SU-DHL-6 (cell line): ENCODE results near the gene GPX8.
A peak's percentile ranks its signal among the peaks of the same experiment; 100 is the strongest.

Experiments used
- H2AFZ ChIP-seq: fragments of 200-600 bp; sonication (generic); 2 replicates; pipeline ENCODE4 v1.6.1; 2014; ENCODE audit warnings: low read depth, mild to moderate bottlenecking, moderate library complexity, mixed read lengths, antibody characterized with exemption, low read length; ENCODE audit not compliant: severe bottlenecking
- H3F3A ChIP-seq: fragments of 200-600 bp; shearing (Covaris generic); 2 replicates; pipeline ENCODE4 v1.6.0; 2016; ENCODE audit warnings: antibody characterized with exemption, mild to moderate bottlenecking; ENCODE audit not compliant: insufficient read depth
- H3K27ac ChIP-seq: fragments of 200-600 bp; sonication (generic); 2 replicates; pipeline ENCODE4 v1.5.1; 2016; ENCODE audit warnings: low read depth, mild to moderate bottlenecking, low read length, moderate library complexity, mixed read lengths
- H3K27me3 ChIP-seq: fragments of 200-600 bp; sonication (generic), shearing (Covaris generic); 2 replicates; pipeline ENCODE4 v1.6.0; 2014; ENCODE audit warnings: mild to moderate bottlenecking, low read length
- H3K36me3 ChIP-seq: fragments of 200-600 bp; sonication (generic); 2 replicates; pipeline ENCODE4 v1.6.1; 2014; ENCODE audit warnings: mild to moderate bottlenecking, low read length, mixed read lengths
- H3K4me2 ChIP-seq: fragments of 300-600, 200-600 bp; shearing (Covaris generic), sonication (generic); 2 replicates; pipeline ENCODE4 v1.6.0; 2014; ENCODE audit warnings: low read length, low read depth, mild to moderate bottlenecking; ENCODE audit not compliant: poor library complexity, severe bottlenecking
- H3K4me3 ChIP-seq: fragments of 200-600 bp; sonication (generic); 2 replicates; pipeline ENCODE4 v1.5.1; 2014; ENCODE audit warnings: antibody characterized with exemption, low read length, mild to moderate bottlenecking, mixed read lengths; ENCODE audit not compliant: insufficient read depth, poor library complexity, severe bottlenecking
- H3K79me2 ChIP-seq: fragments of 200-600 bp; sonication (generic); 2 replicates; pipeline ENCODE4 v1.6.1; 2014; ENCODE audit warnings: mild to moderate bottlenecking, low read length, moderate library complexity; ENCODE audit not compliant: insufficient read depth
- H3K9ac ChIP-seq: fragments of 200-600 bp; sonication (generic); 2 replicates; pipeline ENCODE4 v1.7.0; 2014; ENCODE audit warnings: mild to moderate bottlenecking, low read length
- H3K9me2 ChIP-seq: fragments of 200-600 bp; sonication (generic); replicated peaks from 2 replicates; pipeline ENCODE4 v1.6.1; 2014; ENCODE audit warnings: low read length; ENCODE audit not compliant: insufficient read depth
- H3K9me3 ChIP-seq: fragments of 200-600 bp; sonication (generic); 2 replicates; pipeline ENCODE4 v1.6.1; 2014; ENCODE audit warnings: low read length, mixed read lengths; ENCODE audit not compliant: insufficient read depth
- H4K20me1 ChIP-seq: fragments of 200-600 bp; sonication (generic); 2 replicates; pipeline ENCODE4 v1.6.1; 2014; ENCODE audit warnings: low read depth, mild to moderate bottlenecking, antibody characterized with exemption, low read length, moderate library complexity, mixed read lengths
- EZH2phosphoT487 ChIP-seq: fragments of 200-600 bp; sonication (generic), shearing (Covaris generic); conservative IDR thresholded peaks from 2 replicates; pipeline ENCODE4 v1.6.1; 2018; ENCODE audit warnings: mild to moderate bottlenecking, antibody characterized with exemption, low read length, moderate library complexity, mixed read lengths
- TF ChIP-seq, protein P1 (sequence below): fragments of 200-600 bp; sonication (generic); IDR thresholded peaks from one replicate; pipeline ENCODE4 v1.5.1; 2017; ENCODE audit warnings: antibody characterized with exemption, mild to moderate bottlenecking, low read length, moderate library complexity; ENCODE audit not compliant: insufficient read depth, poor library complexity, severe bottlenecking

GPX8 gene, protein sequence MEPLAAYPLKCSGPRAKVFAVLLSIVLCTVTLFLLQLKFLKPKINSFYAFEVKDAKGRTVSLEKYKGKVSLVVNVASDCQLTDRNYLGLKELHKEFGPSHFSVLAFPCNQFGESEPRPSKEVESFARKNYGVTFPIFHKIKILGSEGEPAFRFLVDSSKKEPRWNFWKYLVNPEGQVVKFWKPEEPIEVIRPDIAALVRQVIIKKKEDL

DNA sequence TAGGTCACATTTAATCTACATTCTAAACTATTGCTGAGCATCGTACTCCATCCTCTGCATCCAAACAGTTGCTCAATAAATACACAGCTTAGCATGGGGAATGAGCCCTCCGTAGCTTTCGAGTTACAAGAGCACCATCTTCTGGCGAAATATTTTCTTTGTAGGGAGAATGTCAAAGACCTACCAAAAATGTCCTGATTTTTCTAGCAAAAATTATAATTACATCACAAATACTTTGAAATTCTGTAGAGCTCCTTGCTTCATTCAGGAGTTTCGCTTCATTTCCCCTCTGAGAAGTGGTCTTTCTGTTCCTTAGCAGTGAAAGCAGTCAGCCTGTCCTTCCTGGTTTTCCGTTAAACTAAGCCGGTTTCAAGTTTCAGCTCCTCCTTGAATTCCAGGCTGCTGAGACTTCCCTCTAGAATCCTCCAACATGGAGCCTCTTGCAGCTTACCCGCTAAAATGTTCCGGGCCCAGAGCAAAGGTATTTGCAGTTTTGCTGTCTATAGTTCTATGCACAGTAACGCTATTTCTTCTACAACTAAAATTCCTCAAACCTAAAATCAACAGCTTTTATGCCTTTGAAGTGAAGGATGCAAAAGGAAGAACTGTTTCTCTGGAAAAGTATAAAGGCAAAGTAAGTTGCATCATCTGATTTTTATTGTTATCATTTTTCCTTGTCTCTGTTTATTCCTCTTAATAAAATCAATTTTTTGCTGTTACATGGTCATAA lies at the start of gene GPX8:
GPX8 (plus strand) TSS at position 409 of the 730 bp plus-strand sequence; CDS start at position 431, 22 bp downstream.
- Histone ChIP-seq H3F3A (no peaks in the 10 kb centered on the region), H3K36me3 (no peaks in the 10 kb centered on the region), H3K9me3 (no peaks in the 10 kb centered on the region), H3K9me2 (no peaks in the 10 kb centered on the region), H3K4me3 (no peak within 1 kb of the TSS), H4K20me1 (no peaks in the 10 kb centered on the region), H3K4me2 (no peak within 1 kb of the TSS), H3K9ac (no peak within 1 kb of the TSS), H3K27me3 (no peaks in the 10 kb centered on the region), H3K79me2 (no peaks in the 10 kb centered on the region), H2AFZ (no peak within 1 kb of the TSS), H3K27ac (no peak within 1 kb of the TSS)
- TF ChIP-seq, protein P1, sequence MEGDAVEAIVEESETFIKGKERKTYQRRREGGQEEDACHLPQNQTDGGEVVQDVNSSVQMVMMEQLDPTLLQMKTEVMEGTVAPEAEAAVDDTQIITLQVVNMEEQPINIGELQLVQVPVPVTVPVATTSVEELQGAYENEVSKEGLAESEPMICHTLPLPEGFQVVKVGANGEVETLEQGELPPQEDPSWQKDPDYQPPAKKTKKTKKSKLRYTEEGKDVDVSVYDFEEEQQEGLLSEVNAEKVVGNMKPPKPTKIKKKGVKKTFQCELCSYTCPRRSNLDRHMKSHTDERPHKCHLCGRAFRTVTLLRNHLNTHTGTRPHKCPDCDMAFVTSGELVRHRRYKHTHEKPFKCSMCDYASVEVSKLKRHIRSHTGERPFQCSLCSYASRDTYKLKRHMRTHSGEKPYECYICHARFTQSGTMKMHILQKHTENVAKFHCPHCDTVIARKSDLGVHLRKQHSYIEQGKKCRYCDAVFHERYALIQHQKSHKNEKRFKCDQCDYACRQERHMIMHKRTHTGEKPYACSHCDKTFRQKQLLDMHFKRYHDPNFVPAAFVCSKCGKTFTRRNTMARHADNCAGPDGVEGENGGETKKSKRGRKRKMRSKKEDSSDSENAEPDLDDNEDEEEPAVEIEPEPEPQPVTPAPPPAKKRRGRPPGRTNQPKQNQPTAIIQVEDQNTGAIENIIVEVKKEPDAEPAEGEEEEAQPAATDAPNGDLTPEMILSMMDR = peak; percentile 39
- no peak for TF ChIP-seq EZH2phosphoT487

DNA sequence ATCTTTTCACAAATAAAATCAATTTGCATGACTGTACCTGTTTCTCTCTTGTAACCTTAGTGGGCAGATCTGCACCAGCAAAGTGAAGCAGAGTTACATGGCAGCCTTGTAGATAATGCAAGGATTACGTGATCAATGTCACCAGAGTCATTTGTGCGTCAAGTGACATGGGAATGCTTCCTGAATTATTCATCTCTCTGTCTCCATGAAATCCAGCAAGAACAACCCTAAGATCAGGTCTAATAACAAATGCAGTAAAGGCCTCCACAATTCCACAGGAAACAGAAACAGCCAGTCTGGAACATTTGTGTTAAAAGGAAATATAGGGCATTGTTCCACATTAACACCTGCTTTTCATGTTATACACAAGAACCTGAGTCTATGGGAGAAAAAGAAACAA lies 49.8 kb upstream of the GPX8 start:
- no peaks in the 10 kb centered on the region for H3F3A ChIP-seq
- no peak overlapping the region for H3K4me2 ChIP-seq
- no peaks in the 10 kb centered on the region for H3K79me2 ChIP-seq
- no peak overlapping the region for H3K4me3 ChIP-seq
- no peaks in the 10 kb centered on the region for H3K27me3 ChIP-seq
- H3K36me3 ChIP-seq = no peaks in the 10 kb centered on the region
- no peaks in the 10 kb centered on the region for H4K20me1 ChIP-seq
- H2AFZ ChIP-seq = no peak overlapping the region
- no peaks in the 10 kb centered on the region for H3K9me2 ChIP-seq
- H3K9ac ChIP-seq = no peak overlapping the region
- H3K9me3 ChIP-seq = no peaks in the 10 kb centered on the region
- H3K27ac ChIP-seq = no peak overlapping the region
- no peak for TF ChIP-seq EZH2phosphoT487
- TF ChIP-seq, protein P1 = no peak

DNA sequence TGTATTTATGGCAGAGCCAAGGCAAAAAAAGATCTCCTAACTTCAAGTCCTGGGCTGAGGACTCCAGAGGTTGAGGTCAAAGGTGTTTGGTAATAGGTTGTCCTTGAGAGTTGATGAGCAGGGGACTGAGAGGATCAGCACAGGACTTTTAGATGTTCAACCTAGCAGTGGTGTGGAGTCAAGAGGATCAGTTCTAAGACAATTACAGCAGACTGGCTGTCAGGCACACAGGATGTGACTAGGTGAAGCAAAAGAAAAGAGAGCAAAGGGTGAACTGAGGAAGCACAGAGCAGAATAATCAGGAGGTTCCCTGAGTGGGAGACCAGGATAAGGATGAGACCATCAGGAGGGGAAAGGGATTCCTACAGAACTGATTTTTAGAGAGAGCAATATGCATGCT lies 46.6 kb upstream of the GPX8 start:
- Histone ChIP-seq H2AFZ (no peak overlapping the region), H3K27me3 (no peaks in the 10 kb centered on the region), H3K9me3 (no peaks in the 10 kb centered on the region), H3K9ac (no peak overlapping the region), H3K79me2 (no peaks in the 10 kb centered on the region), H3K4me2 (no peak overlapping the region), H3K27ac (no peak overlapping the region), H3F3A (no peaks in the 10 kb centered on the region), H3K9me2 (no peaks in the 10 kb centered on the region), H4K20me1 (no peaks in the 10 kb centered on the region), H3K36me3 (no peaks in the 10 kb centered on the region), H3K4me3 (no peak overlapping the region)
- TF ChIP-seq, protein P1 = no peak
